Endothelial cell of umbilical vein (primary cell): ENCODE data around the gene EID3. TPM values are rescaled to one million over a fixed set of nuclear protein-coding genes. Genes with fewer than 3 reads are reported as not detected.

ENCODE experiments used
- BruUV-seq: library from RNA; stranded (reverse); fragments of 400-500 nt; replicated peaks from 2 replicates; lab custom pipeline; 2021; lab: Mats Ljungman, UMichigan
- CTCF ChIA-PET: fragments of 300-600, 350-600 bp; sonication (Branson Sonifier 250); formaldehyde crosslinking; loops from one replicate; lab custom pipeline; 2021; ENCODE audit warnings: antibody characterized with exemption, inconsistent platforms; lab: Charles Lee
- POLR2A ChIA-PET: fragments of 300-600, 350-600 bp; sonication (Branson Sonifier 250); formaldehyde crosslinking; loops from one replicate; lab custom pipeline; 2021; ENCODE audit warnings: antibody characterized with exemption, inconsistent platforms; lab: Charles Lee
- DNase-seq: peaks from one replicate; pipeline ENCODE4 v3.0.0-alpha.2; 2011; ENCODE audit warnings: low read depth, low spot score
- FAIRE-seq: peaks from 2 replicates; lab custom pipeline; 2011; peaks lifted over from hg19 to GRCh38; lab: Jason Lieb, UNC
- H2AFZ ChIP-seq: 2 replicates; pipeline ENCODE4 v1.6.0; 2012; ENCODE audit warnings: low read depth, low read length, control low read depth, inconsistent platforms
- H3K27ac ChIP-seq: 2 replicates; pipeline ENCODE4 v1.5.1; 2011; ENCODE audit warnings: low read depth, mild to moderate bottlenecking, control low read depth, low read length, moderate library complexity; ENCODE audit not compliant: insufficient read depth
- H3K27me3 ChIP-seq, 2 experiments: 2 replicates each; pipeline versions ENCODE4 v1.6.0 to v1.6.1; 2011; ENCODE audit warnings: low read length in 2 of 2, mixed read lengths in 1 of 2; ENCODE audit not compliant: control insufficient read depth in 2 of 2, insufficient read depth in 2 of 2
- H3K36me3 ChIP-seq, 2 experiments: 2 replicates in 1 of 2; 3 replicates in 1 of 2; pipeline ENCODE4 v1.5.1; 2011; ENCODE audit warnings: low read length in 2 of 2, mild to moderate bottlenecking in 1 of 2, moderate library complexity in 1 of 2; ENCODE audit not compliant: control insufficient read depth in 2 of 2, insufficient read depth in 2 of 2; ENCODE audit errors: extremely low read depth in 1 of 2
- H3K4me1 ChIP-seq: 3 replicates; pipeline ENCODE4 v1.5.1; 2011; ENCODE audit warnings: mild to moderate bottlenecking, low read length; ENCODE audit not compliant: control insufficient read depth, insufficient read depth; ENCODE audit errors: extremely low read depth
- H3K4me2 ChIP-seq: 2 replicates; pipeline ENCODE4 v1.6.1; 2011; ENCODE audit warnings: low read length, control low read depth, mixed read lengths; ENCODE audit not compliant: insufficient read depth
- H3K4me3 ChIP-seq, 3 experiments: fragments of 200-600 bp in 1 of 3; sonication (generic), shearing (Covaris generic) in 1 of 3; replicated peaks in 1 of 3; 2 replicates each; pipeline ENCODE4 v1.5.1; 2011 to 2016; ENCODE audit warnings: control low read depth in 3 of 3, low read length in 3 of 3, mild to moderate bottlenecking in 2 of 3, inconsistent platforms in 1 of 3, low read depth in 1 of 3, moderate library complexity in 1 of 3; ENCODE audit not compliant: insufficient read depth in 1 of 3
- H3K79me2 ChIP-seq: 2 replicates; pipeline ENCODE4 v1.6.0; 2012; ENCODE audit warnings: low read length, inconsistent platforms; ENCODE audit not compliant: control insufficient read depth, insufficient read depth
- H3K9ac ChIP-seq: replicated peaks from 2 replicates; pipeline ENCODE3; 2011; ENCODE audit warnings: low read length, control low read depth; ENCODE audit not compliant: insufficient read depth; ENCODE audit errors: extremely low read depth
- H3K9me1 ChIP-seq: replicated peaks from 3 replicates; pipeline ENCODE4 v1.6.0; 2011; ENCODE audit warnings: mild to moderate bottlenecking, low read length; ENCODE audit not compliant: control insufficient read depth, insufficient read depth; ENCODE audit errors: extremely low read depth
- H3K9me3 ChIP-seq: replicated peaks from 2 replicates; pipeline ENCODE4 v1.5.1; 2012; ENCODE audit warnings: low read length, inconsistent platforms; ENCODE audit not compliant: control insufficient read depth, insufficient read depth
- H4K20me1 ChIP-seq: replicated peaks from 2 replicates; pipeline ENCODE3; 2011; ENCODE audit warnings: mild to moderate bottlenecking, low read length; ENCODE audit not compliant: control insufficient read depth, insufficient read depth; ENCODE audit errors: extremely low read depth
- CTCF ChIP-seq, 2 donors: IDR thresholded peaks; 1 replicate in 1 of 2; 2 replicates in 1 of 2; pipeline ENCODE4 v1.5.1; 2011; ENCODE audit warnings: low read length in 2 of 2, mild to moderate bottlenecking in 2 of 2, moderate library complexity in 2 of 2, control low read depth in 1 of 2, inconsistent platforms in 1 of 2, low read depth in 1 of 2; ENCODE audit not compliant: insufficient read depth in 1 of 2; ENCODE audit errors: extremely low read depth in 1 of 2
- EZH2 ChIP-seq: IDR thresholded peaks from 2 replicates; pipeline ENCODE4 v1.6.1; 2012; ENCODE audit warnings: borderline replicate concordance, low read depth, mild to moderate bottlenecking, moderate library complexity, low read length, inconsistent platforms; ENCODE audit not compliant: severe bottlenecking
- FOS ChIP-seq: IDR thresholded peaks from 2 replicates; pipeline ENCODE4 v1.6.1; 2011; ENCODE audit warnings: mild to moderate bottlenecking, low read length, moderate library complexity, borderline replicate concordance; ENCODE audit not compliant: insufficient read depth
- GATA2 ChIP-seq: IDR thresholded peaks from 2 replicates; pipeline ENCODE4 v1.7.0; 2011; ENCODE audit warnings: low read depth, mild to moderate bottlenecking, moderate library complexity, mixed read lengths, low read length; ENCODE audit not compliant: insufficient read length, insufficient read depth
- JUN ChIP-seq: IDR thresholded peaks from 2 replicates; pipeline ENCODE4 v1.6.1; 2011; ENCODE audit warnings: borderline replicate concordance, low read depth; ENCODE audit not compliant: insufficient read length, insufficient read depth
- MAX ChIP-seq: IDR thresholded peaks from 2 replicates; pipeline ENCODE4 v1.6.1; 2011; ENCODE audit not compliant: insufficient read depth, insufficient read length
- MYC ChIP-seq: IDR thresholded peaks from one replicate; pipeline ENCODE4 v1.6.1; 2011; ENCODE audit warnings: mild to moderate bottlenecking, low read depth, low read length
- POLR2A ChIP-seq: IDR thresholded peaks from 2 replicates; pipeline ENCODE4 v1.6.1; 2012; ENCODE audit warnings: low read depth, mild to moderate bottlenecking, control low read depth, low read length
- POLR2AphosphoS5 ChIP-seq: IDR thresholded peaks from 2 replicates; pipeline ENCODE4 v1.6.1; 2012; ENCODE audit warnings: low read depth, mild to moderate bottlenecking, control low read depth, low read length, moderate library complexity; ENCODE audit not compliant: insufficient read depth
- dilution Hi-C: fragments of 300-500 bp; cut with MboI; formaldehyde crosslinking; loops from one replicate; pipeline ENCODE4 v1.15.0; 2019; ENCODE audit warnings: low sequenced_read_pairs; ENCODE audit not compliant: extremely low pct_ligation_motif_present
- intact Hi-C: fragments of 100-400 bp; cut with micrococcal nuclease; formaldehyde crosslinking; loops from one replicate; pipeline ENCODE4 v1.10.0; 2022
- polyA plus RNA-seq, 4 experiments: library from polyadenylated mRNA; depleted of rRNA in 3 of 4; stranded (reverse) in 3 of 4; unstranded in 1 of 4; fragments of >200 nt; gene quantifications; 2 replicates each; pipeline versions ENCODE4 v1.2.1 to v1.2.3, GENCODE V29; 2011 to 2012; ENCODE audit warnings: missing spikeins in 1 of 4
- total RNA-seq: library from RNA; stranded (reverse); gene quantifications from 2 replicates; pipeline ENCODE4 v1.2.3, GENCODE V29; 2021

The EID3 gene
- total and polyA plus RNA-seq, 2 donors (not counting 3 experiments of a cell fraction or from before 2014, with no cell fraction given), result 1.5 to 14.5 TPM

DNA sequence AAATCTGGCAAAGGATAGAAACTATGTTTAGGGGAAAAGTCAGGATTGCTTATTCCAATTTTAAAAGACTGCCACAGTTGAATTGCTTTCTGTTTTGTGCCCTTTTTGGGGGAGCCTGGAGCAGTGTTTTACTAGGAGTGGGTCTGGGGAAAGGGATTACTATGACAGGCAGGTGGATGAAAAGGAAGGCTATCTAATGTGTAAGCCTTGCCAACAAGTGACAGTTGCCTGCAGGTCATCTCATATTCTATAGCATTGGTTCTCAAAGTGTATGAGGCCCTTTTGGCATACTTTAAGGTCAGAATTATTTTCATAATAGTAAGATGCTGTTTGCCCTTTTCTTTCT is 4.1 kb downstream of the EID3 start:
- Histone ChIP-seq H3K36me3 (peaks cover 10 to 49% of the 10 kb centered on the region in 2 experiments), H3K4me2 (no peak overlapping the region), H3K27me3 (no peaks in the 10 kb centered on the region), H3K9me1 (no peaks in the 10 kb centered on the region), H3K27ac (no peak overlapping the region), H2AFZ (no peak overlapping the region), H4K20me1 (peaks cover 48% of the 10 kb centered on the region), H3K4me3 (no peak overlapping the region), H3K79me2 (peaks cover 99% of the 10 kb centered on the region), H3K4me1 (peaks cover 43% of the 10 kb centered on the region), H3K9ac (no peak overlapping the region), H3K9me3 (no peaks in the 10 kb centered on the region)
- intact Hi-C loops (no loop called here), dilution Hi-C loops (no loop called here)
- no peak for FAIRE-seq
- BruUV-seq, result no TSS peak
- TF ChIP-seq CTCF (IDR thresholded peaks at IDR 0.05; ENCODE audit: extremely low read depth in 1 of 2, insufficient read depth in 1 of 2, low read depth in 1 of 2, low read length in 2 of 2) (no peak), POLR2AphosphoS5 (peak; percentile 25)
- POLR2A ChIA-PET, result no interaction called here
- CTCF ChIA-PET, result interaction anchor here (1.0 kb wide), 1 partner anchor 108 kb away, joined by 4 read pairs; no protein-coding TSS in a partner anchor
- no peak for DNase-seq

- DNase-seq, result no peak
- Histone ChIP-seq H3K79me2 (peaks cover 99% of the 10 kb centered on the region), H3K27ac (no peak overlapping the region), H4K20me1 (peaks cover 39% of the 10 kb centered on the region), H3K9me1 (no peaks in the 10 kb centered on the region), H3K9ac (no peak overlapping the region), H2AFZ (no peak overlapping the region), H3K4me2 (no peak overlapping the region), H3K9me3 (no peaks in the 10 kb centered on the region), H3K27me3 (no peaks in the 10 kb centered on the region), H3K36me3 (peaks cover 18 to 59% of the 10 kb centered on the region in 2 experiments), H3K4me1 (peaks cover 31% of the 10 kb centered on the region), H3K4me3 (no peak overlapping the region)
- no TSS peak for BruUV-seq
- intact Hi-C loops (no loop called here), dilution Hi-C loops (no loop called here)
- FAIRE-seq, result no peak
- ChIA-PET CTCF (interaction anchor here (1.4 kb wide), 1 partner anchor 13 kb away, joined by 3 read pairs; no protein-coding TSS in a partner anchor), POLR2A (interaction anchor here (0.7 kb wide), 1 partner anchor 23 kb away, joined by 6 read pairs; no protein-coding TSS in a partner anchor)
- TF ChIP-seq FOS (no peak), JUN (no peak), POLR2AphosphoS5 (no peak), CTCF (IDR thresholded peaks at IDR 0.05; ENCODE audit: extremely low read depth in 1 of 2, insufficient read depth in 1 of 2, low read depth in 1 of 2, low read length in 2 of 2) (no peak), EZH2 (no peak), MYC (no peak), GATA2 (no peak), MAX (no peak), POLR2A (no peak)
These were observed 6.0 kb downstream of the EID3 start for GRCh38 chr12:104309446-104309993.
